Activated CD8-positive, alpha-beta memory T cell treated with anti-CD3 and anti-CD28 coated beads for 24 hours (primary cell): ENCODE results near the gene TCEANC.
"Not testable (repeated sequence)": the region's sequence is repeated elsewhere in the genome, so short reads cannot be mapped to it uniquely, and the experiment has no call there.

Experiments used
- DNase-seq: peaks from one replicate; pipeline ENCODE4 v3.0.0-alpha.2; 2020

TCEANC gene

DNA sequence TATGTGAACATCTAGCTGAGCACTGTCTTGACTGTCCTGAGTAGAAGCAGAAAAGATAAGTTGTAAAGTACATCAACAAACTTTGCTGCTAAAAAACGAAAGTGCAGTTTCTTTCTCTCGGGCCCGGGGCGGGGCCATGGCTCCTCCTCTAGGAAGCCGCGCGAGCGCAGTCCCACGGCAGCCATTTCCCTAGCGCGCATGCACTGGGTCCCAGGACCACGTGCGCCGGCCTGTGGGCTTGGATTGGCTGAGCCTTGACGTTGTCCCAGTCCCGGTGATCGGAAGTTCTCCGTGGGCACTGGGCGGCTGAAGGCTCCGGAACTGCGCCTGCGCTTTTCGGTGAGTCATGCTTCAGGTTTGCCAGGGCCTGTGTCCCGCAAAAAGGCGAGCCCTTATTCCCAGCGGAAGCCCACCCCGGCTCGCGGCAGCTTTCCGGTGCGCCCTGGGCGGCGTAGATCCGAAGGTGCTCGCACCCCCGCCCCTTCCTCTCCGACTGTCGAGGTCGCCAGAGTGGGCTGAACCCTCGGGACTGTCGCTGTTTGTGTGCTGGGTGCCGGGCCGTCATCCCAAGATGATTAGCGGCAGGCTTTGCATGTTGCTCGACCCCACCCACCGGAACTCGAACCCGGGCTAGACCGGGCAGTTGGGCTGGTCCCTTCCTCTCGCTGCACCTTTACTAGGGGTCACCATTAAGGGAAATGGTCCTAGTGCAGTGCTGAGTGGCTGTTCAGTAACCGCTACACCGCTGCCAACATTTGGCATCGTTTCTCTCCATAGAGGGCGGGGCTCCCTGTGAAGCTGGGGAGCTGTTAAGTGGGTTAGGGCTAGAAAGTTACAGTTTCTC is at the start of gene TCEANC:
TCEANC (plus strand) TSS at position 292 of the 844 bp plus-strand sequence. CDS start 9,368 bp downstream, outside the sequence.
- peak; percentile 98 for DNase-seq

DNA sequence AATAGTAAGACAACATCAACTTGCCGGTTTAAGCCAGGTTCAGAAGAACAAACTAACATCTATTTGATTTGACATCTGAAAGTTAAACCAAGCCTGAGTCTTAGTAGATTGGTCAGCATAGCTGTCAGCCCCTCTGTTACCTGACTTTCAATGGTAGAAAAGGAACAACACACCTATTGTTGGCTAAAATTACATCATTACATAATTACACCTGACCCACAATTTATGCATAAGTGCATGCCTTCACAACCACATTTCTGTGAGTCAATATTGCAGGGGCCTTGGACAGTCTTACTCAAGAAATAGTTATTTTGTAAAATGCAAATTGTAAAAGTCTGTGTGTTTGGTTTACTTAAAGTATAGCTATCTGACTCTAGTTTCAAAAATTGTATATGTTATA is 47.3 kb upstream of the TCEANC start:
- DNase-seq: no peak

DNA sequence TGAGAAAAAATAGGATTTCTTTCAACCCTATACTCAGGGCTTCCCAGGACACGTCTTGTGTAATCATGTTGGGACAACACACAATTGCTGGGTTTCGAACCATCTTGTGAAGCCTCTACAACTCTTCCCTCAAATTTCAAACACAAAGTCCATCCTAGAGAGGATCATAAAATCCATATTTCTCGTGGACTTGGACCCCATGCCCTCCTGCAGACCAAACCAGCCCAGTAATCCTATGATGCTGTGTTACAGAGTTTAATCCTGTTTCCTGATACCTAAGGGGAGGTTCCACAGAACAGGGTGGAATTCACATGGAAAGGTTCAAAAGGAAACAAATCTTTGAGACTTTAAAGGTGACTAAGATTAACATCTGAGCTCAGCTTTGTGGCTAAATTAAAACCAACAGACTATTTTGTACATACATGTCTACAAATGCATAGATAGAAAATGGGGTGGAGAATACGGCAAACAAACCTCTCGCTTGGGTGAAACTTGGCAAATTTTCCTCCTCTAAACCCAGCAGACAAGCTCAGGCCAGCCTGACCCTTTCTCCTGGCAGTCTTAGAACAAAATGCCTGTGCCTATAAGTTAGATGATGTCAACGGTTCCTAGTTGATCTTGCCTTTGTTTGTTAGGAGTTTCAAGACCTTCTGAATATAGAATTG is 45.5 kb upstream of the TCEANC start:
- no peak for DNase-seq

DNA sequence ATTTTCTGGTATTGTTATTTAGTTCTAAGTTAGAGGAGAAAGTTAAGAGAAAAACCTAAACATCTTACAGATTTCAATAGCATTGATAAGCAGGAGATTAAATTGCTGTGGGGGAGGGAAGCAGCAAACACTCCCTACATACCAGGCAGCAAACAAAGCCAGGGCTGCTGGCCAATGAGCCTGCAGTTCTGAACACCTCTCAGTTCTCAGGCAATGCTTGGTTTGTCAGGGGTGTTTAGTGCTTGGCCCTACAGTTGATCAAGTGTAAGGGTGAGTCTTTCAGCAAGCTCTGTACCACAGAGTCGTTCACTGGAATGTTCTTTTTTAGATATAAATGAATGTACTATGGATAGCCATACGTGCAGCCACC is 45.0 kb upstream of the TCEANC start:
- no peak for DNase-seq

DNA sequence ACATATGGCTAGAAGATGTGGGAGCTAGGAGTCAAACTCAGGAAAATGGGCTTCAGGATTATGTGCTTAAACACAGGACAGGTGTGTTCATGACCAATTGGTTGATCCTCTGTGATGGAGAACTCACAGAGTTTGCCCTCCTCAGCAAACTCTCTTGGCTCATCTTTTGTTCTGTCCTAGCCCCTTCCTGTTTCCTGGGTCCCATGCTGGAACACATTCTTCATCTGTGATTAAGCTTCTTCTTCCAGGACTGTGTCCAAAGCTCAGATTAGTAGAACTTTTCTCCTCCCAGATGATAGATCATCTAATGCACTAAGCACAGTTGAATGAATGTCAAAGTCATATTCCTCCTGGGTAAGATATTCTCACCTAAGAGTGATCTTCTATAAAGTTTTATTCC is 38.8 kb upstream of the TCEANC start:
- DNase-seq: no peak

GRCh38 chrX:13620207-13620606 is 32.7 kb upstream of the TCEANC start:
- no peak for DNase-seq

GRCh38 chrX:13622401-13622964 is 30.5 kb upstream of the TCEANC start:
- DNase-seq: no peak

DNA sequence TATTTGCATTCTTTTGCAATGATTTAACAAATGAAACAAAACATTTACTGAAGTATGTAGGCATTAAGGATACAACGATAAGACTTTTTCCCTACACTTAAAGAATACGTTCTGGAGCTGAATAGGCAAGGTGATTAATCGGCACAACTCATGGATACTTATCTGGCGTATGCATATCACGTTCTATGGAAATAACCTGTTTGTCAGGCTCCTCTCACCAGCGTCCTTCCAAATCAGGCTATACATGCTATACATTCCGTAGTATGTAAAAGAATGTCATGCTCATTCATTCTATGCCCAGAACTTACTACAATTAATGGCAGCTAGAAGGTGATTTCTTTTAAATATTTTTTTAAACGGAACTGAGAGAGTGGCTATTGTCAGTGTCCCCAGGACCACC is 25.6 kb upstream of the TCEANC start:
- no peak for DNase-seq

- not testable (repeated sequence) for DNase-seq
Measured at GRCh38 chrX:13637224-13637623, 15.7 kb upstream of the TCEANC start.

DNA sequence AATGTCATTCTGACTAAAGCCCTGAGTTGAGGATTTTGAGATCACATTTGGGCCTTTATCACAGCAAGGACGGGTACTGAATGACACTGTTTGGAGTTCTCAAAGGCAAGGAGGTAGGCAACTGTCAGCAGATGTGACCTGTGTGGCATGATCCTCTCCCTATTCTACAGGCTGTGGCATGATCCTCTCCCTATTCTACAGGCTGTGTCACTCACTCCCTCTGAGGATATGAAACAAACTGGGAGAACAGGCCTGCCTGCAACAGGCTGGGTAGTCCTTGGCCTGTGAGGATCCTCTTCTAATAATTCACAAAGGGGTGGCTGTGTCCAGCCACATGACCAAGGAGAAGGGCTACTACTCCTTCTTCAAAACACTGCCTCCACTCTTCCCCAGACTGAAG is 14.9 kb upstream of the TCEANC start:
- no peak for DNase-seq

DNA sequence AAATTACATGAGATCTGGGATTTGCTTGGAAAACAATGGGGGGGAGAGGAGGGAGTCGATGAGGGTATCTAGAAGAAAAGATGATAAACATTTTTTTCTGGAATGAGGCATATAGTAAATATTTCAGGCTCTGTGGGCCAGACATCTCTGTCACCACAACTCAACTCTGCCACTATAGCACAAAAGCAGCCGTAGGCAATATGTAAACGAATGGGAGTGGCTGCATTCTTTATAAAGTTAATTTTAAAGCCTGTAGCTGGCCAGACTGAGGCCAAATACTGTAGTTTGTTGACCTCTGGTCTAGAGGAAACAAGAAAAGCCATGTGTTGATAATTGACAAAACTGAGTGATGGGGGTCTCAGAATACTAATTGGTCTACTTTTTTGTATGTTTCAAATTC is 14.1 kb upstream of the TCEANC start:
- no peak for DNase-seq

DNA sequence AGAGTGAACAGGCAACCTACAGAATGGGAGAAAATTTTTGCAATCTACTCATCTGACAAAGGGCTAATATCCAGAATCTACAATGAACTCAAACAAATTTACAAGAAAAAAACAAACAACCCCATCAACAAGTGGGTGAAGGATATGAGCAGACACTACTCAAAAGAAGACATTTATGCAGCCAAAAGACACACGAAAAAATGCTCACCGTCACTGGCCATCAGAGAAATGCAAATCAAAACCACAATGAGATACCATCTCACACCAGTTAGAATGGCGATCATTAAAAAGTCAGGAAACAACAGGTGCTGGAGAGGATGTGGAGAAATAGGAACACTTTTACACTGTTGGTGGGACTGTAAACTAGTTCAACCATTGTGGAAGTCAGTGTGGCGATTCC is 11.3 kb upstream of the TCEANC start:
- DNase-seq: not testable (repeated sequence)

DNA sequence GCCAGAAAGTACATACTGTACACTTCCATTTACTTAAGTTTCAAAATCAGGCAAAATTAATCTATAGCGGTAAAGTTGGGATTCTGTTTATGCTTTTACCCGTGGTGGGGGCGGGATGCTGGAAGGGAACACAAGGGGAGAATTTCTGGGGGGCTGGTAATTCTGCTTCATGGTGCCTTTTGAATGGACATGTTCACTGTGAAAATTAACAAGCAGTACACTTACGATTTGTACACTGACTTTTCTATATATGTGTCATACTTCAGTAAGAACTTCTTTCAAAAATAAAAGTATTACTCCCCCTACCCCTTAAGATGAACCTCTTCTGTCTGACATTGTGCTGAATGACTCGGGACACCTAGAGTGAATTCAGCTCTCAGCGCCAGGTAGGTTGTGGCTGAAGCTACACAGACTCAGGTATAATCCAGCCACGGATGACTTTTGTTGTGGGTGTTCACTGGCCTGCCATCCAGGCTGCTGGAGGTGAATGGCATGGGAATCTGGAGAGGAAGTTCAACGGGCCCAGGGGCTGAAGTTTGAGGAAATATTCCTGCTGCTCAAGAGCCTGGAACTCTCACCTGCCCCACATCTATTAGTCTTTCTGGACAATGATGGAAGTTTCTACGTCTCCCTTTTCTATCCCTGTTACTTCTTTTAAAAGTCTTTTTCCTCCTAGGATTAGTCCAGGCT is 7.3 kb upstream of the TCEANC start:
- no peak for DNase-seq

DNA sequence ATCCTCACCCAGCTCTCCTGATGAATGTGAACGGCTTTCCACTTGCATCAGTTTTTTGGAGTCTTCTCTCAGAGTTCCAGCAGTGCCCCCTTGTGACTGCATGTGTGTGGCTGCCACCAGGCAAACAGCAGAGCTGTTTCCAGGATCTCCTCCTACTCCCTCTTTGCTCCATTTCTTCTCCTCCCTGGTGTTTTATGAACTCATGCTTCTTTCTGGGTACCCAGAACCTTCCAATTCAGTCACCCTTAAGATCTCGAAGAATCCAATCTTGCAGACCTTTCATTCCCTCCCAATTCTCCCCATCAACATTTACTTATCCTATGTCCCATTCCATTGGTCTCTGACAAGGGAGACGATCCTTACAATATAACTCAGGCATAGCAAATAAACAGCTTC is 6.8 kb upstream of the TCEANC start:
- DNase-seq: no peak

GRCh38 chrX:13647709-13648212 is 5.2 kb upstream of the TCEANC start:
- DNase-seq: peak; percentile 73

- not testable (repeated sequence) for DNase-seq
Measured at GRCh38 chrX:13648336-13648735, 4.6 kb upstream of the TCEANC start.

- DNase-seq: no peak
Measured at GRCh38 chrX:13649838-13650237, 3.1 kb upstream of the TCEANC start.

DNA sequence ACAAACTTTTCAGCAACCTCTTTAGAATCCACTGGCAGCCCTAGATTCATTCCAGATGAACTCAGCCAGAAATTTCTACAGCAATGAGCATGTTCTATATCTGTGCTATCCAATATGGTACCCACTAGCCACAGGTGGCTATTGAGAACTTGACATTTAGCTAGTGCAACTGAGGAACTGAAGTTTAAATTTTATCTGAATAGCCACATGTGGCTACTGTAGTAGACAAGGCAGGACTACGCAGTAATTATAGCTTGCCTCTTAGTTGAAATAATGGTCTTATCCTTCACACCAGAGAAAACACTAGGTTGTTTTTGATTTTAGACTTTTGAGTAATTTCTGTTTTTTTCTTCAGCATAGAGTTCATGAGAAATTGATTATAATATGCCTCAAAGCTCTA is 2.6 kb upstream of the TCEANC start:
- no peak for DNase-seq

GRCh38 chrX:13651150-13651549 is 1.8 kb upstream of the TCEANC start:
- DNase-seq: no peak

DNA sequence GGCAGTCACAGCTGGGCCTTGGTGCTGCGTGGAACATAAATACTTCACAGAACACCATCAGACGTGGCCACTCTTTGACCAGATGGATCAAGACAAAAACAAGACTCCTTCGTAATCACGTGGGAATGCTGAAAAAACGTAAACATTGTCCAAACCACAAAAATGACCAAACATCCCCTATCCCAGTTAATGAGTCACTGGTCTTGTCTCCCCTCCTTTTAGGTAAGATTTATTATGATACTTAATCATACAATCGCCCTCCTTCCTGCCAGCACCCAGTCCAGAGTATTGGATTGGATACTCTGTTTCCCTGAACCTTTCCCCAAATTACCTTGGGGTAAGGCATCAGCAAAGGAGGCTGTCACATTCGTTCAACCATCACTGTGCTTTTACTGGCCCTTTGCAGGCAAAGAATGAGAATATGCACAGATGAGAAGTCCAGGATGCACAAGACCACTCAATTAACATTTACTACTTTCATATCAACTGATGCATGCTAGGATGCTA is 601 bp upstream of the TCEANC start:
- no peak for DNase-seq

DNA sequence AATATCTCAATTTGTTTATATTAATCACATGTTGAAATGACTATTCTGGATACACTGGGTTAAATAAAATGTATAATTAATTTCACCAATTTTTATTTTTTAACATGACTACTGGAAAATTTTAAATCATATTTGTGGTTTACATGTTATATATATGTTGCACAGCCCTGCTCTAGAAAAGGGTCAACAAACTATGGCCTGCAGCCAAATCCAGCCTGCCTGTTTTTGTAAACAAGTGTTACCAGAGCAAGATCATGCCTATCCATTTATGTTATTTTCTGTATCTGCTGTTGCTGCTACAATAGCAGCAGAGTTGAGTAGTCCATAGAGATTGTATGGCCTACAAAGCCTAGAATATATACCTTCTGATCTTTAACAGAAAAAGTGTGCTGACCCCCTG is 1.2 kb downstream of the TCEANC start:
- DNase-seq: no peak

- no peak for DNase-seq
Measured at GRCh38 chrX:13655674-13656073, 2.7 kb downstream of the TCEANC start.

DNA sequence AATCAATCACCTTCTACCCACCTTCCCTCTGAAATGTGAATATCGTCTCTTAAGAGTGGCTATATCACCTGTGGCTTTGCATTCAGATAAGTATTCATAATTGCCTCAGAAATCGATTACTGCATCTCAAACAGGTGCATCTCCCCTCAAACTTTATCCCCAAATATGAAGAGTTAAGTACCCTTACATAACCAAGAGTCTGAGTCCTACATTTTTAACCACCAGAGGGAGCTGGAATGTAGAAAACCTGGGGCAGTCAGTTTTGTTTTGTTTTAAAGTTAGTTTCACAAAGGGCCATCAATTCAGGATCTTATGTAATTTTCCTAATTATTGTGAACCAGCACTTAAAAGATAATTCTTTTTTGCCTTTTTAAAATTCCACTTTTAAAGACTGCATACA is 5.7 kb downstream of the TCEANC start:
- DNase-seq: no peak
